A549 (cell line): ENCODE measurements around the gene TRAF7. TPM values are rescaled to one million over a fixed set of nuclear protein-coding genes. Genes with fewer than 3 reads are reported as not detected.

Experiments used
- ATAC-seq, 2 experiments: fragments of 200-7000 bp in 1 of 2; fragments of >200 bp in 1 of 2; cut with Nextera tagmentation in 1 of 2; cut with Tn5 transposase in 1 of 2; 3 replicates each; pipeline versions ENCODE4 v1.8.0 to v1.9.1; 2018 to 2020; ENCODE audit warnings: mild to moderate bottlenecking in 1 of 2, moderate library complexity in 1 of 2
- CTCF ChIA-PET: fragments of 300-600 bp; sonication (Branson Sonifier 250); formaldehyde crosslinking; extraction: SDS; loops from one replicate; lab custom pipeline; 2021; ENCODE audit warnings: antibody characterized with exemption, inconsistent platforms; lab: Yijun Ruan, JAX
- POLR2A ChIA-PET: fragments of 350-600 bp; formaldehyde crosslinking; extraction: SDS; loops from one replicate; lab custom pipeline; 2021; ENCODE audit warnings: antibody characterized with exemption, inconsistent platforms; lab: Yijun Ruan, JAX
- DNase-seq, 2 experiments: peaks; one replicate each; pipeline versions ENCODE4 v3.0.0 to v3.0.0-alpha.2; 2011 to 2016; ENCODE audit warnings: low read depth in 1 of 2, low spot score in 1 of 2
- FAIRE-seq: peaks from 2 replicates; lab custom pipeline; 2011; peaks lifted over from hg19 to GRCh38; lab: Jason Lieb, UNC
- H3K27ac ChIP-seq, 2 experiments: fragments of >200 bp; sonication (Bioruptor Twin); formaldehyde crosslinking; 3 replicates each; pipeline ENCODE4 v1.5.1; 2016 to 2017
- H3K4me1 ChIP-seq: fragments of >200 bp; sonication (Bioruptor Twin); formaldehyde crosslinking; 3 replicates; pipeline ENCODE4 v1.6.1; 2016
- H3K4me2 ChIP-seq: fragments of >200 bp; sonication (Bioruptor Twin); formaldehyde crosslinking; 3 replicates; pipeline ENCODE4 v1.6.1; 2016
- H3K4me3 ChIP-seq: fragments of >200 bp; sonication (Bioruptor Twin); formaldehyde crosslinking; 3 replicates; pipeline ENCODE4 v1.5.1; 2016
- H3K9me3 ChIP-seq: fragments of >200 bp; sonication (Bioruptor Twin); formaldehyde crosslinking; 3 replicates; pipeline ENCODE4 v1.6.1; 2016
- CHD2 ChIP-seq: fragments of 150-350 bp; IDR thresholded peaks from 2 replicates; pipeline ENCODE4 v1.6.1; 2014; ENCODE audit warnings: low read length; ENCODE audit not compliant: partially characterized antibody
- EHF ChIP-seq: fragments of 250-450 bp; sonication (Bioruptor Pico); IDR thresholded peaks from 2 replicates; pipeline ENCODE4 v1.5.0; 2020; ENCODE audit warnings: mild to moderate bottlenecking
- FOSB ChIP-seq: fragments of 250-450 bp; sonication (Bioruptor Pico); IDR thresholded peaks from 2 replicates; pipeline ENCODE4 v1.5.0; 2020; ENCODE audit warnings: mild to moderate bottlenecking, moderate library complexity
- FOSL2 ChIP-seq, 2 experiments: fragments of 450-650 bp in 1 of 2; fragments of >200 bp in 1 of 2; sonication (Bioruptor Twin) in 1 of 2; formaldehyde crosslinking; IDR thresholded peaks; 2 replicates each; pipeline versions ENCODE4 v1.5.0 to v1.6.1; 2016 to 2020; ENCODE audit warnings: mild to moderate bottlenecking in 1 of 2, moderate library complexity in 1 of 2
- FOXS1 ChIP-seq: fragments of 250-450 bp; sonication (Bioruptor Pico); IDR thresholded peaks from 2 replicates; pipeline ENCODE4 v1.5.0; 2020; ENCODE audit warnings: mild to moderate bottlenecking, moderate library complexity
- HDAC2 ChIP-seq: fragments of 200-600 bp; sonication (generic); IDR thresholded peaks from 2 replicates; pipeline ENCODE4 v1.6.1; 2016
- HEYL ChIP-seq: fragments of 250-450 bp; sonication (Bioruptor Pico); IDR thresholded peaks from 2 replicates; pipeline ENCODE4 v1.8.0; 2021; ENCODE audit warnings: mild to moderate bottlenecking, moderate library complexity
- HOXA7 ChIP-seq: fragments of 250-450 bp; sonication (Bioruptor Pico); IDR thresholded peaks from 2 replicates; pipeline ENCODE4 v1.5.0; 2020; ENCODE audit warnings: mild to moderate bottlenecking, moderate library complexity
- HOXB13 ChIP-seq: fragments of 250-450 bp; sonication (Bioruptor Pico); IDR thresholded peaks from 2 replicates; pipeline ENCODE4 v1.5.0; 2020; ENCODE audit warnings: low read depth, mild to moderate bottlenecking, moderate library complexity
- HOXB5 ChIP-seq: fragments of 250-450 bp; sonication (Bioruptor Pico); IDR thresholded peaks from 2 replicates; pipeline ENCODE4 v1.5.0; 2020; ENCODE audit warnings: mild to moderate bottlenecking, moderate library complexity
- JUNB ChIP-seq: fragments of >200 bp; sonication (Bioruptor Twin); formaldehyde crosslinking; IDR thresholded peaks from 2 replicates; pipeline ENCODE4 v1.6.1; 2016
- MAZ ChIP-seq: fragments of 150-350 bp; IDR thresholded peaks from 2 replicates; pipeline ENCODE4 v1.6.1; 2014; ENCODE audit warnings: antibody characterized with exemption, low read depth, low read length, borderline replicate concordance
- MYC ChIP-seq: IDR thresholded peaks from 2 replicates; pipeline ENCODE4 v1.6.1; 2012; ENCODE audit warnings: mild to moderate bottlenecking, inconsistent platforms, low read length, improper control_type of control experiment, borderline replicate concordance
- NPAS2 ChIP-seq: fragments of 250-450 bp; sonication (Bioruptor Pico); IDR thresholded peaks from 2 replicates; pipeline ENCODE4 v1.8.0; 2022; ENCODE audit warnings: mild to moderate bottlenecking, moderate library complexity, borderline replicate concordance
- POLR2A ChIP-seq: IDR thresholded peaks from 2 replicates; pipeline ENCODE4 v1.6.1; 2012; ENCODE audit warnings: mild to moderate bottlenecking, low read length
- RAD21 ChIP-seq, 2 experiments: fragments of >200 bp in 1 of 2; sonication (Bioruptor Twin) in 1 of 2; formaldehyde crosslinking in 1 of 2; IDR thresholded peaks in 1 of 2; conservative IDR thresholded peaks in 1 of 2; 2 replicates in 1 of 2; 3 replicates in 1 of 2; pipeline ENCODE4 v1.6.1; 2012 to 2018; ENCODE audit warnings: inconsistent platforms in 1 of 2
- RARB ChIP-seq: fragments of 250-450 bp; sonication (Bioruptor Pico); IDR thresholded peaks from 2 replicates; pipeline ENCODE4 v1.8.0; 2021; ENCODE audit warnings: mild to moderate bottlenecking, moderate library complexity
- RCOR1 ChIP-seq: fragments of 150-350 bp; IDR thresholded peaks from 2 replicates; pipeline ENCODE4 v1.6.1; 2014; ENCODE audit warnings: antibody characterized with exemption, low read length, low read depth
- TFCP2L1 ChIP-seq: fragments of 250-450 bp; sonication (Bioruptor Pico); IDR thresholded peaks from 2 replicates; pipeline ENCODE4 v1.5.0; 2021; ENCODE audit warnings: mild to moderate bottlenecking
- TP53 ChIP-seq: fragments of 250-450 bp; sonication (Bioruptor Pico); IDR thresholded peaks from 2 replicates; pipeline ENCODE4 v1.5.0; 2021; ENCODE audit warnings: mild to moderate bottlenecking, moderate library complexity
- ZNF302 ChIP-seq: fragments of 250-450 bp; sonication (Bioruptor Pico); IDR thresholded peaks from 2 replicates; pipeline ENCODE4 v1.9.0; 2021; ENCODE audit warnings: inconsistent platforms, mild to moderate bottlenecking, moderate library complexity
- ZSCAN20 ChIP-seq: fragments of 250-450 bp; sonication (Bioruptor Pico); IDR thresholded peaks from 2 replicates; pipeline ENCODE4 v1.8.0; 2022; ENCODE audit warnings: mild to moderate bottlenecking, moderate library complexity
- WGBS: methylation state at CpG from one replicate; pipeline ENCODE4 v1.1.6; 2017; ENCODE audit errors: missing lambda C conversion rate; 5-methylcytosine and 5-hydroxymethylcytosine counted together
- polyA plus RNA-seq, 4 experiments: library from polyadenylated mRNA; depleted of rRNA in 3 of 4; stranded (reverse); fragments of >200 nt; fragmentation: RNase III in 1 of 4; extraction: RNeasy Plus Mini Kit Qiagen cat#74134 plus additional on column Dnase treatment in 1 of 4; gene quantifications; 2 replicates in 3 of 4; 3 replicates in 1 of 4; pipeline ENCODE4 v1.2.3, GENCODE V29; 2011 to 2017
- TF ChIP-seq, protein P1 (sequence below): IDR thresholded peaks from 2 replicates; pipeline ENCODE4 v1.6.1; 2012
- TF ChIP-seq, protein P2 (sequence below): fragments of 200-600 bp; sonication (generic); IDR thresholded peaks from 2 replicates; pipeline ENCODE4 v1.6.1; 2016; ENCODE audit warnings: antibody characterized with exemption, mild to moderate bottlenecking, moderate library complexity
- TF ChIP-seq, protein P3 (sequence below): fragments of 250-450 bp; sonication (Bioruptor Pico); IDR thresholded peaks from 2 replicates; pipeline ENCODE4 v1.5.0; 2020; ENCODE audit warnings: low read depth, mild to moderate bottlenecking, moderate library complexity
- TF ChIP-seq, protein P4 (sequence below): fragments of 250-450 bp; sonication (Bioruptor Pico); IDR thresholded peaks from 2 replicates; pipeline ENCODE4 v1.5.0; 2021; ENCODE audit warnings: mild to moderate bottlenecking, moderate library complexity, borderline replicate concordance

The TRAF7 gene
- polyA plus RNA-seq, 2 of the 4 experiments (the other 2 are of a cell fraction) = 31.9 to 50.0 TPM

DNA sequence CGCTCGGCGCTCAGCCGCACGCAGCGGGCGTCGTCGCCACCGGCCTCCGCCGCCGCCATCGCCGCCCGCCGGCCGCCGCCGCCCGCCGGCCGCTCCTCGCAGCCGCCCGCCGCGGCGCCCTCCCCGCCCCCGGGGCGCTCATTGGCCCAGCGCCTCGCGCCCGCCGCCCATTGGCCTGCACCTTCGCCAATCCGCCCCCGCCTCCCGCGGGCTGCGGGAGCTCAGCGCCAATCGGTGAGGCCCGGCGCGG is 59.1 kb downstream of the TRAF7 start, which contains the start of gene PGP:
Gene PGP, minus strand, starts transcription at position 122 of the 250 bp plus-strand sequence. Its CDS starts 63 bp downstream, at position 59.
- peak; percentile 77 to 86 for ATAC-seq

DNA sequence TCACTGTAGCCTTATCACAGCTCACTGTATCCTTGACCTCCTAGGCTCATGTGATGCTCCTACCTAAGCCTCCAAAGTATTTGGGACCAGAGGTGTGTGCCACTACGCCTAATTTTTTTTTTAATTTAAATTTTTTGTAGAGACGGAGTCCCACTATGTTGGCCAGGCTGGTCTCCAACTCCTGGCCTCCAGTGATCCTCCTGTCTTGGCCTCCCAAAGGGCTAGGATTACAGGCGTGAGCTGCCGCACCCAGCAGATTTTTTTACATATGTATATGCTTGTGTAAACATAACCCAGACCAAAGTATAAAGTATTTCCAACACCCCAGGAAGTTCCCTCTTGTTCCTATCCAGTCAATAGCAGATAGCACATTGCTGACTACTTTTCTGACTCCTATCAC is 60.7 kb downstream of the TRAF7 start:
- no peak for ATAC-seq
- Histone ChIP-seq H3K9me3 (no peaks in the 10 kb centered on the region), H3K4me2 (peak overlapping the region; percentile 68), H3K4me1 (peaks cover 25% of the 10 kb centered on the region), H3K27ac (peak overlapping the region; percentile 93 to 98), H3K4me3 (peak overlapping the region; percentile 88)
- 90% methylated on average over 4 of the region's 4 CpGs for WGBS
- POLR2A ChIA-PET = interaction anchor here (1.6 to 3.1 kb wide), 2 partner anchors 11 to 52 kb away, joined by 3 to 31 read pairs; partner anchors contain the start of gene MLST8
- CTCF ChIA-PET = interaction anchor here (1.3 to 2.6 kb wide), 4 partner anchors 21 to 76 kb away, joined by 4 to 9 read pairs (median 4); partner anchors contain the start of gene ECI1
- no peak for FAIRE-seq
- TF ChIP-seq HEYL (CRISPR knock-in tag) (no peak), FOSB (CRISPR knock-in tag) (no peak), TFCP2L1 (CRISPR knock-in tag) (no peak)
- DNase-seq = no peak

More for the DNA sequence above, 59.1 kb downstream of the TRAF7 start, which contains the start of gene PGP:
- Histone ChIP-seq H3K4me1 (peaks cover 30% of the 10 kb centered on the region), H3K4me3 (peak within 1 kb of the TSS; percentile 98), H3K4me2 (peak within 1 kb of the TSS; percentile 100), H3K27ac (peak within 1 kb of the TSS; percentile 95 to 98), H3K9me3 (no peaks in the 10 kb centered on the region)
- CTCF ChIA-PET = interaction anchor here (1.0 kb wide), 2 partner anchors 9 to 10 kb away, joined by 3 read pairs; partner anchors contain the start of gene MLST8
- DNase-seq = no peak
- FAIRE-seq = no peak
- WGBS = no CpG with 5 or more reads among the region's 48 CpGs
- TF ChIP-seq HEYL (CRISPR knock-in tag) = peak; percentile 98
- no peak for TF ChIP-seq FOSB (CRISPR knock-in tag)
- TF ChIP-seq, protein P1, sequence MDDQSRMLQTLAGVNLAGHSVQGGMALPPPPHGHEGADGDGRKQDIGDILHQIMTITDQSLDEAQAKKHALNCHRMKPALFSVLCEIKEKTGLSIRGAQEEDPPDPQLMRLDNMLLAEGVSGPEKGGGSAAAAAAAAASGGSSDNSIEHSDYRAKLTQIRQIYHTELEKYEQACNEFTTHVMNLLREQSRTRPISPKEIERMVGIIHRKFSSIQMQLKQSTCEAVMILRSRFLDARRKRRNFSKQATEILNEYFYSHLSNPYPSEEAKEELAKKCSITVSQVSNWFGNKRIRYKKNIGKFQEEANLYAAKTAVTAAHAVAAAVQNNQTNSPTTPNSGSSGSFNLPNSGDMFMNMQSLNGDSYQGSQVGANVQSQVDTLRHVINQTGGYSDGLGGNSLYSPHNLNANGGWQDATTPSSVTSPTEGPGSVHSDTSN = peak; percentile 97; the same call in 1 of the 2 replicates
- TF ChIP-seq HDAC2 = no peak
- TF ChIP-seq CHD2 = peak; percentile 50
- TF ChIP-seq HOXB13 (CRISPR knock-in tag) = peak; percentile 99
- TF ChIP-seq, protein P2, sequence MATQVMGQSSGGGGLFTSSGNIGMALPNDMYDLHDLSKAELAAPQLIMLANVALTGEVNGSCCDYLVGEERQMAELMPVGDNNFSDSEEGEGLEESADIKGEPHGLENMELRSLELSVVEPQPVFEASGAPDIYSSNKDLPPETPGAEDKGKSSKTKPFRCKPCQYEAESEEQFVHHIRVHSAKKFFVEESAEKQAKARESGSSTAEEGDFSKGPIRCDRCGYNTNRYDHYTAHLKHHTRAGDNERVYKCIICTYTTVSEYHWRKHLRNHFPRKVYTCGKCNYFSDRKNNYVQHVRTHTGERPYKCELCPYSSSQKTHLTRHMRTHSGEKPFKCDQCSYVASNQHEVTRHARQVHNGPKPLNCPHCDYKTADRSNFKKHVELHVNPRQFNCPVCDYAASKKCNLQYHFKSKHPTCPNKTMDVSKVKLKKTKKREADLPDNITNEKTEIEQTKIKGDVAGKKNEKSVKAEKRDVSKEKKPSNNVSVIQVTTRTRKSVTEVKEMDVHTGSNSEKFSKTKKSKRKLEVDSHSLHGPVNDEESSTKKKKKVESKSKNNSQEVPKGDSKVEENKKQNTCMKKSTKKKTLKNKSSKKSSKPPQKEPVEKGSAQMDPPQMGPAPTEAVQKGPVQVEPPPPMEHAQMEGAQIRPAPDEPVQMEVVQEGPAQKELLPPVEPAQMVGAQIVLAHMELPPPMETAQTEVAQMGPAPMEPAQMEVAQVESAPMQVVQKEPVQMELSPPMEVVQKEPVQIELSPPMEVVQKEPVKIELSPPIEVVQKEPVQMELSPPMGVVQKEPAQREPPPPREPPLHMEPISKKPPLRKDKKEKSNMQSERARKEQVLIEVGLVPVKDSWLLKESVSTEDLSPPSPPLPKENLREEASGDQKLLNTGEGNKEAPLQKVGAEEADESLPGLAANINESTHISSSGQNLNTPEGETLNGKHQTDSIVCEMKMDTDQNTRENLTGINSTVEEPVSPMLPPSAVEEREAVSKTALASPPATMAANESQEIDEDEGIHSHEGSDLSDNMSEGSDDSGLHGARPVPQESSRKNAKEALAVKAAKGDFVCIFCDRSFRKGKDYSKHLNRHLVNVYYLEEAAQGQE = no peak
- TF ChIP-seq EHF (CRISPR knock-in tag) = peak; percentile 99
- TF ChIP-seq POLR2A = peak; percentile 86; the same call in 1 of the 2 replicates
- TF ChIP-seq FOXS1 = peak; percentile 100
- no peak for TF ChIP-seq JUNB
- peak; percentile 96 for TF ChIP-seq NPAS2 (CRISPR knock-in tag)
- peak; percentile 37; the same call in 1 of the 2 replicates for TF ChIP-seq RARB
- TF ChIP-seq RAD21 (conservative IDR thresholded peaks at IDR 0.05 in 1 of 2, IDR thresholded peaks at IDR 0.05 in 1 of 2) = no peak
- no peak for TF ChIP-seq RCOR1
- peak; percentile 98 for TF ChIP-seq TP53 (CRISPR knock-in tag)
- TF ChIP-seq, protein P3, sequence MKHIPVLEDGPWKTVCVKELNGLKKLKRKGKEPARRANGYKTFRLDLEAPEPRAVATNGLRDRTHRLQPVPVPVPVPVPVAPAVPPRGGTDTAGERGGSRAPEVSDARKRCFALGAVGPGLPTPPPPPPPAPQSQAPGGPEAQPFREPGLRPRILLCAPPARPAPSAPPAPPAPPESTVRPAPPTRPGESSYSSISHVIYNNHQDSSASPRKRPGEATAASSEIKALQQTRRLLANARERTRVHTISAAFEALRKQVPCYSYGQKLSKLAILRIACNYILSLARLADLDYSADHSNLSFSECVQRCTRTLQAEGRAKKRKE = peak; percentile 100
- peak; percentile 94 for TF ChIP-seq ZSCAN20 (CRISPR knock-in tag)
- TF ChIP-seq MYC = no peak
- TF ChIP-seq HOXA7 (CRISPR knock-in tag) = peak; percentile 69; the same call in 1 of the 2 replicates
- peak; percentile 100 for TF ChIP-seq HOXB5 (CRISPR knock-in tag)
- TF ChIP-seq MAZ = 0 out of 2 replicates have a peak, but pooled peaks have one; percentile 34
- peak; percentile 95 for TF ChIP-seq ZNF302 (CRISPR knock-in tag)
- TF ChIP-seq, protein P4, sequence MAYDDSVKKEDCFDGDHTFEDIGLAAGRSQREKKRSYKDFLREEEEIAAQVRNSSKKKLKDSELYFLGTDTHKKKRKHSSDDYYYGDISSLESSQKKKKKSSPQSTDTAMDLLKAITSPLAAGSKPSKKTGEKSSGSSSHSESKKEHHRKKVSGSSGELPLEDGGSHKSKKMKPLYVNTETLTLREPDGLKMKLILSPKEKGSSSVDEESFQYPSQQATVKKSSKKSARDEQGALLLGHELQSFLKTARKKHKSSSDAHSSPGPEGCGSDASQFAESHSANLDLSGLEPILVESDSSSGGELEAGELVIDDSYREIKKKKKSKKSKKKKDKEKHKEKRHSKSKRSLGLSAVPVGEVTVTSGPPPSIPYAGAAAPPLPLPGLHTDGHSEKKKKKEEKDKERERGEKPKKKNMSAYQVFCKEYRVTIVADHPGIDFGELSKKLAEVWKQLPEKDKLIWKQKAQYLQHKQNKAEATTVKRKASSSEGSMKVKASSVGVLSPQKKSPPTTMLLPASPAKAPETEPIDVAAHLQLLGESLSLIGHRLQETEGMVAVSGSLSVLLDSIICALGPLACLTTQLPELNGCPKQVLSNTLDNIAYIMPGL (CRISPR knock-in tag) = 0 out of 2 replicates have a peak, but pooled peaks have one; percentile 56
- TF ChIP-seq TFCP2L1 (CRISPR knock-in tag) = no peak; the same call in 1 of the 2 replicates
- TF ChIP-seq FOSL2 (IDR thresholded peaks at IDR 0.05) = no peak
- TF ChIP-seq FOSL2 (CRISPR knock-in tag; IDR thresholded peaks at IDR 0.05) = no peak; the same call in 1 of the 2 replicates
- POLR2A ChIA-PET = interaction anchor here (1.0 to 3.1 kb wide), 10 partner anchors 9 to 468 kb away, joined by 3 to 31 read pairs (median 4); partner anchors contain the start of genes ECI1, KCTD5, MLST8 and TRAF7
